ENCODE measurements around the gene CXCL1. TPM values are rescaled to one million over a fixed set of nuclear protein-coding genes. Genes with fewer than 3 reads are reported as not detected.

CXCL1 gene
- total and polyA plus RNA-seq, 2 donors (not counting 3 experiments of a cell fraction or from before 2014, with no cell fraction given), result 20.0 to 26.7 TPM

DNA sequence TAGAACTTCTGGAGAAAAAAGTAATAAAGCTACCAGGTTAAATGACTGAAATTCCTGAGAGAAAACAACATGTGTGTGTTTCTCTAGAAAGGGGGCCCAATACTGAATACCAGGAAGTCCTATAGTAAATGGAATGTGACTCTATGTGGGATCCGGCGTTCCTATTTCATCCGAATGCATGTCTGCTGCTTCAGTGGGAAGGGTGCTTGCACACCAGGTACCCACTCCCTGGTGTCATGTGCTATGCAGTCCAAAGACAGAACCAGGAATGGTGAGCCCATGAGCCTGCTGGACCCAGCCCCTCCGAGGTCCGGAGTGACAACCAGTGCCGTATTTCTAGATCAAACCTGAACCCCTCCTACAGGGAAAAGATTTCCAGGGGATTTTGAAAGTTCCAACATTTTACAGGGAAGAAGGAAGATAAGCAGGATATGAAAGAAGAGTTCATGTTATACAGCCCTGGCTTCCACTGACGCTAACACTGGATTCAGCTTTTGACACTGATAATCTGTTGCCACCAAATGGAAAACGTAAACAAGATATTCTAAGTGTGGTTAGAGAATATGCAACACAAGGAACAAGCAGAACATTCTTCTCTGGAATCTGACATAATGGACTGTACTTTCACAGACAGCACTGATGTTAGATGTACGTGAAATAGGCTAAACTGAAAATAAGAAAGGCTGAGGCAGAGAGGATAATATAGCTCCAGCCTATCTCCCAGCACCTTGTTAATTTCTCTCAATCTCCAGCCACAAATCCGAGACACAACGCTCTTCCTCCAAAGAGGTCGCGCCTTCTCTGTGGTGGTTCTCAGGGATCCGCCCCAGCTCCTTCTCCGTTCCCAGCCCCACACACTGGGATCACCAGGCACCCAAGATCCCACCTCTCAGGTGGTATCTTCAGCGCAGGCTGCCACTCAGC lies 725 bp upstream of the CXCL1 start:
- BruUV-seq (replicated peaks), result TSS peak; percentile 56
- TF ChIP-seq GATA2 (IDR thresholded peaks at IDR 0.05; ENCODE audit: insufficient read depth, insufficient read length, low read depth, low read length), result no peak
- no peak for TF ChIP-seq JUN (IDR thresholded peaks at IDR 0.05; ENCODE audit: borderline replicate concordance, insufficient read depth, insufficient read length, low read depth)
- no peak for TF ChIP-seq EZH2 (IDR thresholded peaks at IDR 0.05; ENCODE audit: borderline replicate concordance, low read depth, low read length, severe bottlenecking)
- no peak for TF ChIP-seq POLR2A (IDR thresholded peaks at IDR 0.05; ENCODE audit: low read depth, low read length)
- TF ChIP-seq, protein P1, sequence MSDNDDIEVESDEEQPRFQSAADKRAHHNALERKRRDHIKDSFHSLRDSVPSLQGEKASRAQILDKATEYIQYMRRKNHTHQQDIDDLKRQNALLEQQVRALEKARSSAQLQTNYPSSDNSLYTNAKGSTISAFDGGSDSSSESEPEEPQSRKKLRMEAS (IDR thresholded peaks at IDR 0.05; ENCODE audit: insufficient read depth, insufficient read length), result no peak
- TF ChIP-seq FOS (IDR thresholded peaks at IDR 0.05; ENCODE audit: borderline replicate concordance, insufficient read depth, low read length), result no peak
- no peak for TF ChIP-seq POLR2AphosphoS5 (IDR thresholded peaks at IDR 0.05; ENCODE audit: insufficient read depth, low read depth, low read length)
- TF ChIP-seq, protein P2, sequence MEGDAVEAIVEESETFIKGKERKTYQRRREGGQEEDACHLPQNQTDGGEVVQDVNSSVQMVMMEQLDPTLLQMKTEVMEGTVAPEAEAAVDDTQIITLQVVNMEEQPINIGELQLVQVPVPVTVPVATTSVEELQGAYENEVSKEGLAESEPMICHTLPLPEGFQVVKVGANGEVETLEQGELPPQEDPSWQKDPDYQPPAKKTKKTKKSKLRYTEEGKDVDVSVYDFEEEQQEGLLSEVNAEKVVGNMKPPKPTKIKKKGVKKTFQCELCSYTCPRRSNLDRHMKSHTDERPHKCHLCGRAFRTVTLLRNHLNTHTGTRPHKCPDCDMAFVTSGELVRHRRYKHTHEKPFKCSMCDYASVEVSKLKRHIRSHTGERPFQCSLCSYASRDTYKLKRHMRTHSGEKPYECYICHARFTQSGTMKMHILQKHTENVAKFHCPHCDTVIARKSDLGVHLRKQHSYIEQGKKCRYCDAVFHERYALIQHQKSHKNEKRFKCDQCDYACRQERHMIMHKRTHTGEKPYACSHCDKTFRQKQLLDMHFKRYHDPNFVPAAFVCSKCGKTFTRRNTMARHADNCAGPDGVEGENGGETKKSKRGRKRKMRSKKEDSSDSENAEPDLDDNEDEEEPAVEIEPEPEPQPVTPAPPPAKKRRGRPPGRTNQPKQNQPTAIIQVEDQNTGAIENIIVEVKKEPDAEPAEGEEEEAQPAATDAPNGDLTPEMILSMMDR (IDR thresholded peaks at IDR 0.05; ENCODE audit: extremely low read depth in 1 of 2, insufficient read depth in 1 of 2, low read depth in 1 of 2, low read length in 2 of 2), result no peak
- TF ChIP-seq MYC (IDR thresholded peaks at IDR 0.05; ENCODE audit: low read depth, low read length), result no peak

More for the DNA sequence above, 725 bp upstream of the CXCL1 start:
- Histone ChIP-seq H4K20me1 (replicated peaks; ENCODE audit: control insufficient read depth, extremely low read depth, insufficient read depth, low read length) (no peaks in the 10 kb centered on the region), H3K36me3 (ENCODE audit: control insufficient read depth in 2 of 2, extremely low read depth in 1 of 2, insufficient read depth in 2 of 2, low read length in 2 of 2) (no peaks in the 10 kb centered on the region), H3K27ac (ENCODE audit: insufficient read depth, low read depth, low read length) (peak overlapping the region; percentile 55), H3K9ac (replicated peaks; ENCODE audit: extremely low read depth, insufficient read depth, low read length) (peak overlapping the region; percentile 59), H3K27me3 (ENCODE audit: control insufficient read depth in 2 of 2, insufficient read depth in 2 of 2, low read length in 2 of 2) (no peaks in the 10 kb centered on the region), H3K4me1 (ENCODE audit: control insufficient read depth, extremely low read depth, insufficient read depth, low read length) (peaks cover 35% of the 10 kb centered on the region), H3K9me1 (replicated peaks; ENCODE audit: control insufficient read depth, extremely low read depth, insufficient read depth, low read length) (no peaks in the 10 kb centered on the region), H3K9me3 (replicated peaks; ENCODE audit: control insufficient read depth, insufficient read depth, low read length) (no peaks in the 10 kb centered on the region), H2AFZ (ENCODE audit: low read depth, low read length) (peak overlapping the region; percentile 93), H3K4me2 (ENCODE audit: insufficient read depth, low read length) (peak overlapping the region; percentile 79), H3K79me2 (ENCODE audit: control insufficient read depth, insufficient read depth, low read length) (peaks cover 5% of the 10 kb centered on the region), H3K4me3 (replicated peaks in 1 of 3; ENCODE audit: insufficient read depth in 1 of 3, low read depth in 1 of 3, low read length in 3 of 3) (peak overlapping the region; percentile 49 to 81 (median 67))
- dilution Hi-C loops (cut with MboI; ENCODE audit: extremely low pct_ligation_motif_present, low sequenced_read_pairs), result no loop called here
- ChIA-PET CTCF (interaction anchor here (1.0 to 2.5 kb wide), 13 partner anchors 13 to 266 kb away, joined by 3 to 12 read pairs (median 4); partner anchors contain the start of genes CXCL2 and CXCL3), POLR2A (no interaction called here)
- FAIRE-seq, result peak; percentile 82
- peak; percentile 41 for DNase-seq (ENCODE audit: low read depth, low spot score)
- intact Hi-C loops (cut with micrococcal nuclease), result loop anchor here (1.0 to 10.0 kb wide), 4 partner anchors 54 to 226 kb away; partner anchors contain the start of gene CXCL2
